ENCODE results near the gene TIPARP.
"Not testable (repeated sequence)": the region's sequence is repeated elsewhere in the genome, so short reads cannot be mapped to it uniquely, and the experiment has no call there.

Gene TIPARP

DNA sequence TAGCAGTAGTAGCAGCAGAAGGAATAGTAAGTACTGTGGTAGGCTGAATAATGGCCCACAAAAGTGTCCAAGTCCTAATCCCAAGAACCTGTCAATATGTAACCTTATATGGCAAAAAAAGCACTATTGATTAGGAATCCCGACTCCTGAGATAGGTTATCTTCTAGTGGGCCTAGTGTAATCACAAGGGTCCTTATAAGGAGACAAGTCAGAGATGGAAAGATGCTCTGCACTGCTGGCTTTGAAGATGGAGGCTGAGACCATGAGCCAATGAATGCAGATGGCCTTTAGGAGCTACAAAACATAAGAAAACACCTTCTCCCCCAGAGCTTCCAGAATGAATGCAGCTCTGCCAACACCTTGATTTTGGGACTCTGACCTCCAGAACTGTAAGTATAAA lies 36.0 kb downstream of the TIPARP start:
- no peaks in the 10 kb centered on the region for H3K27me3 Mint-ChIP-seq
- H3K27ac Mint-ChIP-seq = no peak overlapping the region
- H3K4me3 Mint-ChIP-seq = no peak overlapping the region
- H3K4me1 Mint-ChIP-seq = peaks cover 4% of the 10 kb centered on the region
- H3K9me3 Mint-ChIP-seq = no peaks in the 10 kb centered on the region
- peaks cover 11% of the 10 kb centered on the region for H3K36me3 Mint-ChIP-seq

DNA sequence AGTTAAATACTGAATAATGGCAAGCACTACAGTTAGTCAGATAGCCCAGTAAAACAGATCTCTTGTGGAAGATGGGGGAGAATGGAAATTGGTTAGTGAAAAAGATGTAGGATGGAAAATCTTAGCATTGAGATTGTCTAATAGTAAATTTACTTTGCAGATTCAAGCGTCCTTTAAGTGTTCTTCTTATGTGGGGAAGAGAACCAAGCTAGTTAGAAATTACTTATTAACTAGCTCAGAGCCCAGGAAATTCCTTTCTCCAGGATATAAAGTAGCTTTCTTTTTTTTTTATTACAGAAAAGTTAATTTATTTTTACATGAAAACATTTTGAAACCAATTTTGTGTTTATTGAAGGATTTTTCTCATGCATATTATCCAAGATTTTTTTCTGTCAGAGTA lies 36.7 kb downstream of the TIPARP start:
- no peaks in the 10 kb centered on the region for H3K27me3 Mint-ChIP-seq
- H3K9me3 Mint-ChIP-seq = no peaks in the 10 kb centered on the region
- H3K4me1 Mint-ChIP-seq = peaks cover 4% of the 10 kb centered on the region
- peaks cover 11% of the 10 kb centered on the region for H3K36me3 Mint-ChIP-seq
- H3K27ac Mint-ChIP-seq = no peak overlapping the region
- H3K4me3 Mint-ChIP-seq = no peak overlapping the region

- H3K36me3 Mint-ChIP-seq, H3K27me3 Mint-ChIP-seq: not testable (repeated sequence)
Measured at GRCh38 chr3:156711944-156712343, 37.6 kb downstream of the TIPARP start.

GRCh38 chr3:156716105-156716862 lies 41.9 kb downstream of the TIPARP start:
- H3K27me3 Mint-ChIP-seq = no peaks in the 10 kb centered on the region
- H3K4me1 Mint-ChIP-seq = no peaks in the 10 kb centered on the region
- H3K4me3 Mint-ChIP-seq = no peak overlapping the region
- H3K27ac Mint-ChIP-seq = no peak overlapping the region
- no peaks in the 10 kb centered on the region for H3K36me3 Mint-ChIP-seq
- H3K9me3 Mint-ChIP-seq = no peaks in the 10 kb centered on the region

More at GRCh38 chr3:156711944-156712343, 37.6 kb downstream of the TIPARP start:
- H3K4me1 Mint-ChIP-seq, H3K9me3 Mint-ChIP-seq, H3K27ac Mint-ChIP-seq, H3K4me3 Mint-ChIP-seq: not testable (repeated sequence)

DNA sequence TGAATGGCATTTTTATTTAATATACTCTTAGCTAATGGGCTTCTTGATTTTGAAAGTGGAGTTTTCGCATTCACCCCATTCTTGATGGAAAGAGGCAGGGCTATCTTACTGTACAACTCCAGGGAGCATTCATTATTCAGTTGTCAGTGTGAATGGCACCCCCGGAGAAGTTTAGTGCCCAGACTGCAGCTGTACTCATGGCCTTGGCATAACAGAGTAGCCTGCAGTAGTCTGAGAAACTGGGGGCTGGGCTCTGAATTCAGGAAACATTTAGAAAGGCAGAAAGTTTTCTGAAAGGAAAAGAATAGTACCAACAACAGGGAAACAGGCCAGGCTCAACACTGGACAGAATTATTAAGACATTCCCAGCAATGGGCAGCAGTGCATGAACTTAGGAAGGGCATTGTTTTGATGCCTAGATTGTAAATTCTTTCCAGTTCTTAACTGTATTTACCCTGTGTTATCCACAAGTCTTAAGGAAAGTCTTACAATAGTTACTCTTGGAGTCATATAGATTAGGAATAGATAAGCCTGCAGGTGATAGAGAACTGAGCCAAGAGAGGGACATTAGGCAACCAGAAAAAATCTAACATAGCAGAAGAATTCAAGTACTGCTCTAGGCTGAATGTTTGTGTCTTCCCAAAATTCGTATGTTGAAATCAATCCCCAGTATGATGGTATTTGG lies 44.4 kb downstream of the TIPARP start:
- H3K9me3 Mint-ChIP-seq = no peaks in the 10 kb centered on the region
- no peak overlapping the region for H3K27ac Mint-ChIP-seq
- H3K36me3 Mint-ChIP-seq = no peaks in the 10 kb centered on the region
- H3K4me3 Mint-ChIP-seq = no peak overlapping the region
- H3K4me1 Mint-ChIP-seq = no peaks in the 10 kb centered on the region
- H3K27me3 Mint-ChIP-seq = no peaks in the 10 kb centered on the region

DNA sequence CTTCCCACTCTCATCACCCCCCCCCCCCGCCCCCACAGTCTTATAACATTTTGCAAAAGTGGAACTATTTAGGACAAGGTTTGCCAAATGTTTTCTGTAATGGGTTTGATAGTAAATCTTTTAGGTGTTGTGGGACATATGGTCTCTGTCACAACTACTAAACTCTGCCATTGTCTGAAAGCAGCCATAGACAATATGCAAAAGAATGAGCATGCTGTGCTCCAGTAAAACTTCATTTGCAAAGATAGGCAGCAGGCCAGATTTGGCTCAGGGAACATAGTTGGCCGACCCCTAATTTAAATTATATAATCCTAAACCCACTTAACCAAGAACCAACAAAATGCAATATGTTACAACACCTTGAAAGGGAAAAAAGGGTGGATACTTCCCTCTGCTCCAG lies 46.4 kb downstream of the TIPARP start:
- H3K36me3 Mint-ChIP-seq = peaks cover 3% of the 10 kb centered on the region
- no peaks in the 10 kb centered on the region for H3K4me1 Mint-ChIP-seq
- no peak overlapping the region for H3K27ac Mint-ChIP-seq
- no peak overlapping the region for H3K4me3 Mint-ChIP-seq
- no peaks in the 10 kb centered on the region for H3K9me3 Mint-ChIP-seq
- no peaks in the 10 kb centered on the region for H3K27me3 Mint-ChIP-seq

DNA sequence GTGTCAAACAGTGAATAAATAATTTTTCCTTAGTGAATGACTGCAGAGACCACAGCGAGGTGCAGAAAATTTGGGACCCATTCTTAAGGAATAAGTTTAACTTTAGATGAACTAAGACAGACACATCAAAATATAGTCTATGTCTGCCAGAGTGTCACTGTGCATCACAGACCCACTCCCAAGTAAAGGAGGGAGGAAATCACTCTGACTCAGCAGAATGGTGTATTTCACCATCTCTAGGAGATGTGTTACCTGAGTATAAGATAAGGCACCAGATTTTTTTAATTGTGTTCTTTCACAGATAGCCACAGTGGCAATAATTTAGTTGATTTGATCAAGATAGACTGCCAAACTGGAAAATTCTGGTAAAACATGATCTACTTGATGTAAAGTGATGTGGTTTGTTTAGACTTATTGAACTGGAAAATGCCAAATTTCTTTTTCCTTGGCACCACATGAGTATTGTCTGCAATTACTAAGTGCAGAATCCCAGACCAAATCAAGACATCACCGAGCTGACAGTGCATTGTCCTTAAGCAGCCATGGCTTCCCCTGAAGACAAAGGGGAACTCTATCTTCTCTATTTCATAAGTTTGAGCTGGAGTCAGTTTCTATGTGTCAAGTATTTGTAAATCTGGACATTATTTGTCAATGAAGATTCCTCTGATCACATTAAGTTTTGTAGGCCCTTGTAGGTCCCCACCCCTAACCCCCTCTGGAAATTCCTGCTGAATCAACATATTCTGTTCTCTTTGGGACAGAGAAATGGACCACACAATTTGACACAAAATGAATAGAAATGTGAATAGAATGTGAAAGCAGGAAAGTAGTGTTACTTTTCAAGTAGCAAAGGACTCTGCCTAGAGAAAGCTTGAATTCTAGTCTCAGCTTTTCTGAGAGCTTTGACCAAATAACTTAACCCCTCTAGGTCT lies 47.6 kb downstream of the TIPARP start:
- Mint-ChIP-seq H3K36me3 (peaks cover 3% of the 10 kb centered on the region), H3K9me3 (no peaks in the 10 kb centered on the region), H3K27me3 (no peaks in the 10 kb centered on the region), H3K27ac (no peak overlapping the region), H3K4me3 (no peak overlapping the region), H3K4me1 (no peaks in the 10 kb centered on the region)

DNA sequence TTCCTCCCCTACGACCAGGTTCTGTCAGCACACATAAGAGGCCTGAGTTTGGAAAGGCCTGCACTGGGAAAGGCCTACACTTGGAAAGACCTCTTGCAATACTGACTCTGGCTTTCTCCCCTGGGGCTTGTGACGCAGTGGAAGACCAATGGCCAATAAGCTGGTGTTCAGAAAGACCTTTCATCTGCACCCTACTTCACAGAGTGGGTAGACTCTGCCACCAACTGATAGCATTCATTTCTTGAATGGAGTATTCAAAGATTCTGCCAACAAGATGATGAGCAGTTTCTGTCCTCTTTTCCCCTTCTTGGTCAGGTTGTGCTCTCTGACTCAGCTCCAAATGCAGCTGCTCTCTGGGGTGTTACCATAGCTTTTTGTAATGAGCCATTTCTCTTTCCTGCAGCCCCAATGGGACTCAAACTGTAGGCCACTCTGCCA lies 48.8 kb downstream of the TIPARP start:
- no peaks in the 10 kb centered on the region for H3K9me3 Mint-ChIP-seq
- H3K4me1 Mint-ChIP-seq = no peaks in the 10 kb centered on the region
- H3K27me3 Mint-ChIP-seq = no peaks in the 10 kb centered on the region
- no peak overlapping the region for H3K27ac Mint-ChIP-seq
- H3K36me3 Mint-ChIP-seq = peaks cover 3% of the 10 kb centered on the region
- H3K4me3 Mint-ChIP-seq = no peak overlapping the region

DNA sequence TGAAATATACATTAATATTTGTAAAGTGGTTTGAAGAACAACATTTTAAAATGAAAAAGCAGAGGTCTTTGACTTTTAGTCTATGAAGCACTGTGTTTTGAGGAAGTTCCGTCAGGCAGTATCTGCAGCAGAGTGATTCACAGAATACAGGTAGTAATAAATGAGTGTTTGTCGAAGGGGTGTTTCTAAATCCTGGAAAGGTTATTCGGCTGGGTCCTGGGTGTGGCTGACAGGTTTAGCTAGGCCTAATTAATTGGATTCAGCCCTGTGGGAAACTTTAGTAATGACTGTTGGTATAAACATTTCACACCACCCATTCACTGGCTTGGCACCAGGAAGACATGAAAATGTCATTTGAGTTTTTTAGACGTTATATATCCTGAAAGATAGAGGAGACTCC lies 51.3 kb downstream of the TIPARP start:
- Mint-ChIP-seq H3K36me3 (peaks cover 3% of the 10 kb centered on the region), H3K4me1 (no peaks in the 10 kb centered on the region), H3K27me3 (no peaks in the 10 kb centered on the region), H3K4me3 (no peak overlapping the region), H3K9me3 (no peaks in the 10 kb centered on the region), H3K27ac (no peak overlapping the region)

- Mint-ChIP-seq H3K9me3 (no peaks in the 10 kb centered on the region), H3K27me3 (no peaks in the 10 kb centered on the region), H3K27ac (no peak overlapping the region), H3K36me3 (peaks cover 3% of the 10 kb centered on the region), H3K4me1 (no peaks in the 10 kb centered on the region), H3K4me3 (no peak overlapping the region)
Measured at GRCh38 chr3:156726456-156726855, 52.1 kb downstream of the TIPARP start.

DNA sequence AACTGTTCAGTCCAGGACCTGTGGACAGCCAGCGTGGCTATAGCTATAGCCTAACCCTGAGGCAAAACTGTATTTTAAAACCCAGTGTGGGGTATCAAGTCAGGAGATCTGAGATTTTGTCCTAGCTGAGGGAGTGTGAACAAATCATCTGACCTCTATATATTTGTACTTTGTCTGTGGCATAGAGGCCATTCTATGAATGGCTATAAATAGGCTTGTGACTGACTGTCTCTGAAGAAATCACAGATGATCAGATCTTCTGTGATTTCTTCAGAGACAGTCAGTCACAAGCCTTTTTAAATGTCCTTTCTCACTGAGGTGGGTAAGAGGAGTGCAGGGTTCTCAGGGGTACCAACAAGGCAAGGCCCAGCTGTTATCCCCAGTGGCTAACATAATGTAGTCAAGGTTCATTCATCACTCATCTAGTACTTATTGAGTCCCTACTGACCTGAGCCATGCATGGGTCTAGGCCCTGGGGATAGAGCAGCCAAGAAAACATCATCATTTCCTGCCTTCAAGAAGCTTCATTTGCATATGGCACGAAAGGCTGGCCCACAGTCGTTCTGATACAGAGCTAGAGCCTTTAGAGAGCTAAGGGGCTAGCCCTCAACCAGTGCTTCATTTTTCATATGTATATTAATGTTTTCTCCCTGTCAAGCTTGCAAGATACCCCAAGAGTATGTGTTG lies 53.3 kb downstream of the TIPARP start:
- Mint-ChIP-seq H3K4me1 (no peaks in the 10 kb centered on the region), H3K4me3 (no peak overlapping the region), H3K9me3 (no peaks in the 10 kb centered on the region), H3K27me3 (no peaks in the 10 kb centered on the region), H3K36me3 (peaks cover 3% of the 10 kb centered on the region), H3K27ac (no peak overlapping the region)

DNA sequence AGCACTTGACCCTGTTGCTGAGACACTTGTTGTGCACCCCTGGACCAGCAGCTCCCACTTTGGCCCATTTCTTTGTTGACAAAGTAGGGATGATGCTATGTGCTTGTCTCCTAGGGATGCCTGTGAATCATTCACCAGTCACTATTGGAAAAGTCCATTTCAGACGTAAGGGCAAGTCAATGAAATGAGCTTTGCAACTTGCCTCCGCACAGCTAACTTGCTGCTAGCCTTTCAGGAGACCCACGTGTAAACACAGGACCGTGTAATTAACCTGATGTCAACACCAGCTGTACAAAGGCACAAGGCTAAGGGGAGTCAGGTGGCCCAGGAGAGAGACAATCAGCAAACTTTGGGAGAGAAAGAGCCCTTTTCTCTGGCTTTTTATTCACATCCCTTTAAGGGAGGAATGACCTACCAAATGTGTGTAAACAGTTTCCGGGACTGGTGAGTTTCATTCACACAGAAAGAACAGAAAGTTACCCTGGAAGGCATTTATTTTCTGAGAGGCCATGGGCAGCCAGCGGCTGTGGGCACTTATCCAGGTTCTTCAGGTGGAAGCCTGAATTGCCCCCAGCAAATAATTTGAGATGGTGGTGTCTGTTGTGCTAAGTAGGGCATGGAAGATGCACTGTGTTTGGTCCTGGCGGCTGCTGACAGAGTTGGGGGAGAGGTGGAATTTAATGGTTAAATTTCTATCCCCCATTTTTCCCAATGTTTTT lies 54.0 kb downstream of the TIPARP start:
- Mint-ChIP-seq H3K36me3 (peaks cover 3% of the 10 kb centered on the region), H3K27ac (no peak overlapping the region), H3K27me3 (no peaks in the 10 kb centered on the region), H3K4me3 (no peak overlapping the region), H3K9me3 (no peaks in the 10 kb centered on the region), H3K4me1 (no peaks in the 10 kb centered on the region)

DNA sequence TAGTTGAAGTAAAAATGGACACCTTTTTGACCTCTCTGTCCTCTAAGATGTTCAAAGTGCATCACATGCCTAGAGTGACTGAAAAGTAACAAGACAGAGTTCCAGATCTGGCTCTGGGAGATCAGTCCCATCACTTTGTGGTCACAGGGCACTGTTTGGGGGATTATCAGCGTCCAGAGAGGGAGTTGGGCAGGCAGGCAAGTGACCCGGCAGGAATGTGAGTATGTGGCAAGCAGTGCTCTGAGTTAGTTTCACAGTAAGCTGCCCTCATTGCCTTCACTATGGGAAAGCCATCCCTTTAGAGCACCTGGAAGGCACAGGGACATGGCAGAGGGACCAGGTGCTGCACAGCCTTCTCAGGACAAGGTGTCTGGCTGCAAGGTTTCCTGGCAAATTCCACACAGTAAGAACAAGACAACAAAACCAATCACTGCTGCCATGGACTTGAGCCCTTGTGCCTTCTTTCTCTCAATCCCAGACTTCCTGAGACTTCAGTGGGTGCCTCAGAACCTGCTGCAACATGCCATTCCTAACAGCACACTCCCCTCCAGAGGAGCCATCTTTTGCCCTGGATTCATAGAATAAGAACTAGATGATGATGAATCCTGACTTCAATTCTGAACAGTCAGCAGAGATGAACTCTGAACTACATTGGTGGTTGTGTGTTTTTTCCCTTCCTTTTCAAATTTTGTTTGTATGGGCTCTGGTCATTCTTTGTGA lies 55.2 kb downstream of the TIPARP start:
- Mint-ChIP-seq H3K27me3 (no peaks in the 10 kb centered on the region), H3K4me3 (no peak overlapping the region), H3K36me3 (peaks cover under 1% of the 10 kb centered on the region), H3K4me1 (no peaks in the 10 kb centered on the region), H3K27ac (no peak overlapping the region), H3K9me3 (no peaks in the 10 kb centered on the region)

DNA sequence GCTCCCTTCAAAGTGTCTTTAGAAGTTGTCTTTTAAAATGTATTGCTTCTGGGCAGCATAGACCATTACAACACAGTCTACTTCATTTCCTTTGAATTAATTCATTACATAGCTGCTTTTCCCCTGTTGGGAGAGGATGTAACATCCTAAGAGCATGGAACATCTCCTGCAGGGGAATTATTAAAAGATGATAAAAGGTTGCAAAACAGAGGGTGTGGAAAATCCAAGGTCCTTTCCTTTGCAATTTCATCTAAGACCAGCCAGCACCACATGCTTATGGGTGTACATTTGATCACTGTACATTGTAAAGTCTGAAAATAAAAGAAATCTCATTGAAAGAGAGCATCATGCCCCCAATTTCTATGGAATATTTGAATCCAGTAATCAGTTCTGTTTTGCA lies 57.4 kb downstream of the TIPARP start:
- Mint-ChIP-seq H3K4me3 (no peak overlapping the region), H3K9me3 (no peaks in the 10 kb centered on the region), H3K36me3 (no peaks in the 10 kb centered on the region), H3K27me3 (no peaks in the 10 kb centered on the region), H3K27ac (no peak overlapping the region), H3K4me1 (no peaks in the 10 kb centered on the region)
